GM19328 (cell line): ENCODE measurements around the gene METAP2.

ENCODE experiments used
- ATAC-seq: cut with Tn5 transposase; IDR thresholded peaks from one replicate; pipeline ENCODE4 v1.9.1; 2021; ENCODE audit warnings: mild to moderate bottlenecking, moderate library complexity; ENCODE audit not compliant: unreplicated experiment

Gene METAP2

GRCh38 chr12:95548539-95549391, 74.8 kb downstream of the METAP2 start:
- no peak for ATAC-seq

- no peak for ATAC-seq
Observed at GRCh38 chr12:95549392-95550084, 75.6 kb downstream of the METAP2 start.

- no peak for ATAC-seq
Observed at GRCh38 chr12:95551305-95551704, 77.4 kb downstream of the METAP2 start, which contains the start of gene USP44. TSS of gene USP44 (minus strand) at chr12:95551476. CDS start at chr12:95534256, 17,220 bp downstream.

- no peak for ATAC-seq
Observed at GRCh38 chr12:95551913-95552516, 78.1 kb downstream of the METAP2 start.

GRCh38 chr12:95553197-95553943, 79.4 kb downstream of the METAP2 start:
- ATAC-seq, result no peak

GRCh38 chr12:95554532-95555071, 80.7 kb downstream of the METAP2 start:
- ATAC-seq, result no peak

- no peak for ATAC-seq
Observed at GRCh38 chr12:95557625-95558024, 83.7 kb downstream of the METAP2 start.
